SK-N-SH (cell line): ENCODE measurements around the gene CTSE. TPM values are rescaled to one million over a fixed set of nuclear protein-coding genes. Genes with fewer than 3 reads are reported as not detected.

Source experiments
- CTCF ChIA-PET: fragments of 300-600, 350-600 bp; formaldehyde crosslinking; extraction: SDS; loops from one replicate; lab custom pipeline; 2021; lab: Yijun Ruan, JAX
- POLR2A ChIA-PET: fragments of 350-600 bp; sonication (Branson Sonifier 250); formaldehyde crosslinking; extraction: SDS; loops from one replicate; lab custom pipeline; 2020; ENCODE audit warnings: antibody characterized with exemption, inconsistent platforms; lab: Yijun Ruan, JAX
- DNase-seq: peaks from one replicate; pipeline ENCODE4 v3.0.0; 2012
- H2AFZ ChIP-seq: fragments of 200-600 bp; sonication (generic); 2 replicates; pipeline ENCODE4 v1.8.1; 2016; ENCODE audit warnings: antibody characterized with exemption, mild to moderate bottlenecking, low read depth
- H3F3A ChIP-seq: fragments of 200-600 bp; sonication (generic); replicated peaks from 2 replicates; pipeline ENCODE3; 2016; ENCODE audit warnings: antibody characterized with exemption, mild to moderate bottlenecking; ENCODE audit not compliant: insufficient read depth
- H3K27ac ChIP-seq, 2 experiments: fragments of 200-500 bp in 1 of 2; fragments of 200-600 bp in 1 of 2; sonication (Bioruptor generic) in 1 of 2; sonication (generic), shearing (Covaris generic) in 1 of 2; 2 replicates each; pipeline versions ENCODE4 v1.5.1 to v1.6.1; 2014 to 2016; ENCODE audit warnings: low read depth in 2 of 2, inconsistent platforms in 1 of 2, low read length in 1 of 2, mild to moderate bottlenecking in 1 of 2, mixed read lengths in 1 of 2
- H3K27me3 ChIP-seq: fragments of 200-600 bp; sonication (generic), shearing (Covaris generic); 2 replicates; pipeline ENCODE4 v1.6.1; 2016; ENCODE audit warnings: mixed run types; ENCODE audit not compliant: insufficient read depth
- H3K36me3 ChIP-seq, 2 experiments: fragments of 200-500 bp in 1 of 2; fragments of 200-600 bp in 1 of 2; sonication (Bioruptor generic) in 1 of 2; sonication (generic) in 1 of 2; replicated peaks in 1 of 2; 2 replicates each; pipeline versions ENCODE3 to v1.5.1; 2014 to 2016; ENCODE audit warnings: low read length in 1 of 2, mild to moderate bottlenecking in 1 of 2; ENCODE audit not compliant: insufficient read depth in 2 of 2, control insufficient read depth in 1 of 2
- H3K4me1 ChIP-seq, 2 experiments: fragments of 200-500 bp in 1 of 2; fragments of 200-600 bp in 1 of 2; sonication (Bioruptor generic) in 1 of 2; sonication (generic), shearing (Covaris generic) in 1 of 2; 2 replicates each; pipeline versions ENCODE4 v1.5.1 to v1.6.1; 2014 to 2016; ENCODE audit warnings: low read depth in 1 of 2, low read length in 1 of 2, mixed run types in 1 of 2; ENCODE audit not compliant: insufficient read depth in 2 of 2, control insufficient read depth in 1 of 2
- H3K4me2 ChIP-seq: fragments of 200-600 bp; sonication (generic), shearing (Covaris generic); 2 replicates; pipeline ENCODE4 v1.6.1; 2017; ENCODE audit warnings: mixed run types
- H3K4me3 ChIP-seq, 2 experiments: fragments of 200-500 bp in 1 of 2; fragments of 200-600 bp in 1 of 2; sonication (Bioruptor generic) in 1 of 2; sonication (generic), shearing (Covaris generic) in 1 of 2; 2 replicates each; pipeline versions ENCODE4 v1.5.1 to v1.8.1; 2014 to 2016; ENCODE audit warnings: low read depth in 2 of 2, inconsistent platforms in 1 of 2, low read length in 1 of 2, mild to moderate bottlenecking in 1 of 2, mixed read lengths in 1 of 2, moderate library complexity in 1 of 2
- H3K79me2 ChIP-seq: fragments of 200-600 bp; sonication (generic); 2 replicates; pipeline ENCODE4 v1.8.1; 2017; ENCODE audit warnings: mild to moderate bottlenecking; ENCODE audit not compliant: insufficient read depth
- H3K9ac ChIP-seq: fragments of 200-600 bp; sonication (generic); 2 replicates; pipeline ENCODE4 v1.6.1; 2017; ENCODE audit warnings: mixed run types
- H3K9me2 ChIP-seq: fragments of 200-600 bp; sonication (generic); 2 replicates; pipeline ENCODE4 v1.6.1; 2017; ENCODE audit warnings: mixed run types
- H3K9me3 ChIP-seq: fragments of 200-600 bp; sonication (generic); 2 replicates; pipeline ENCODE4 v1.6.1; 2017; ENCODE audit warnings: mixed run types, mild to moderate bottlenecking, moderate library complexity
- H4K20me1 ChIP-seq: fragments of 200-600 bp; sonication (generic); 2 replicates; pipeline ENCODE4 v1.6.1; 2017; ENCODE audit warnings: mild to moderate bottlenecking, mixed run types; ENCODE audit not compliant: insufficient read depth
- GABPA ChIP-seq: IDR thresholded peaks from 2 replicates; pipeline ENCODE4 v1.4.0; 2012; ENCODE audit warnings: low read depth, mild to moderate bottlenecking
- GATA2 ChIP-seq: sonication (generic); formaldehyde crosslinking; IDR thresholded peaks from 2 replicates; pipeline ENCODE4 v1.5.0; 2020; ENCODE audit warnings: mild to moderate bottlenecking, missing genetic modification reagents
- POLR2AphosphoS5 ChIP-seq: IDR thresholded peaks from 2 replicates; pipeline ENCODE4 v1.6.1; 2012; ENCODE audit warnings: low read depth, low read length
- RAD21 ChIP-seq: IDR thresholded peaks from 2 replicates; pipeline ENCODE4 v1.6.1; 2012; ENCODE audit warnings: mild to moderate bottlenecking, low read length
- RCOR1 ChIP-seq: fragments of 150-350 bp; IDR thresholded peaks from 2 replicates; pipeline ENCODE4 v1.6.1; 2017; ENCODE audit warnings: antibody characterized with exemption, low read length
- RXRA ChIP-seq: IDR thresholded peaks from 2 replicates; pipeline ENCODE4 v1.4.0; 2012; ENCODE audit warnings: low read depth, mild to moderate bottlenecking, borderline replicate concordance
- SIN3A ChIP-seq: IDR thresholded peaks from 2 replicates; pipeline ENCODE4 v1.6.1; 2012; ENCODE audit warnings: low read depth, mild to moderate bottlenecking, low read length, moderate library complexity, borderline replicate concordance
- SMC3 ChIP-seq: IDR thresholded peaks from 2 replicates; pipeline ENCODE4 v1.6.1; 2012; ENCODE audit warnings: low read depth, low read length, improper control_type of control experiment
- TAF1 ChIP-seq: IDR thresholded peaks from 2 replicates; pipeline ENCODE4 v1.6.1; 2012; ENCODE audit warnings: low read depth, mild to moderate bottlenecking, low read length, moderate library complexity, borderline replicate concordance
- TEAD4 ChIP-seq: IDR thresholded peaks from 2 replicates; pipeline ENCODE4 v1.4.0; 2012; ENCODE audit warnings: mild to moderate bottlenecking, borderline replicate concordance; ENCODE audit not compliant: insufficient read depth
- YY1 ChIP-seq: IDR thresholded peaks from 2 replicates; pipeline ENCODE4 v1.4.0; 2012; ENCODE audit warnings: low read depth, mild to moderate bottlenecking
- WGBS: methylation state at CpG from one replicate; pipeline ENCODE4 v1.1.6; 2017; ENCODE audit warnings: low lambda C conversion rate; 5-methylcytosine and 5-hydroxymethylcytosine counted together
- polyA plus RNA-seq, 3 experiments: library from polyadenylated mRNA; depleted of rRNA; stranded (reverse); fragments of >200 nt; gene quantifications; 2 replicates each; pipeline ENCODE4 v1.2.3, GENCODE V29; 2012
- TF ChIP-seq, protein P1 (sequence below): IDR thresholded peaks from 2 replicates; pipeline ENCODE4 v1.4.0; 2012; ENCODE audit warnings: low read depth, borderline replicate concordance
- TF ChIP-seq, protein P2 (sequence below): fragments of 200-600 bp; sonication (generic); IDR thresholded peaks from 2 replicates; pipeline ENCODE4 v1.6.1; 2017; ENCODE audit warnings: antibody characterized with exemption, mild to moderate bottlenecking, moderate library complexity

The CTSE gene
- polyA plus RNA-seq, 1 of the 3 experiments (the other 2 are of a cell fraction), result not detected

DNA sequence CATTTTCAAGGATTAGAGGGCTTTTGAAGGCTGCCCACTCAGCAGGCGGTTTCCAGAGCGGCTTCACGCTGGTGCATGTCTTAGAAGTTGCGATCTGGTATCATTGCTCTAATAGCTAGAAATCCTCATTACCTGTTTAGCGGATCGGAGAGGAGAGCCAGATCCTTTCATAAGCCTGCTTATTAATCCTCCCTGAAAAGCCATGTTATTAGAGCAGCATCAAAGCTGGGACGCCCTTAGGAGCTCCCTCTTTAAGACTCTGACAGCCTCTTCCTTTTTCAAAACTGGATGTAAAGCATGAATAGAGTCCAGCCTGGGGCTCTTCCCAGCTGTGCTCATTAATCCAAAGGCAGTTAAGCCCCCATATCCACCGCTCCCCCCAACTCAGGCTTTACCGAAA lies 13.9 kb upstream of the CTSE start:
- no peaks in the 10 kb centered on the region for H4K20me1 ChIP-seq
- no peak overlapping the region for H3K4me3 ChIP-seq
- no peak overlapping the region for H3K27ac ChIP-seq
- no peaks in the 10 kb centered on the region for H3K79me2 ChIP-seq
- H3K36me3 ChIP-seq, result no peaks in the 10 kb centered on the region
- no peak overlapping the region for H2AFZ ChIP-seq
- H3K4me2 ChIP-seq, result no peak overlapping the region
- CTCF ChIA-PET, result interaction anchor here (0.5 to 1.8 kb wide), 6 partner anchors 18 to 246 kb away, joined by 3 to 5 read pairs (median 4); no protein-coding TSS in a partner anchor
- no peaks in the 10 kb centered on the region for H3K9me3 ChIP-seq
- TF ChIP-seq RAD21, result no peak
- no peak for TF ChIP-seq YY1
- no peak for TF ChIP-seq SIN3A
- no peak for TF ChIP-seq SMC3
- TF ChIP-seq TEAD4, result no peak
- no peak for TF ChIP-seq RCOR1
- TF ChIP-seq, protein P1, sequence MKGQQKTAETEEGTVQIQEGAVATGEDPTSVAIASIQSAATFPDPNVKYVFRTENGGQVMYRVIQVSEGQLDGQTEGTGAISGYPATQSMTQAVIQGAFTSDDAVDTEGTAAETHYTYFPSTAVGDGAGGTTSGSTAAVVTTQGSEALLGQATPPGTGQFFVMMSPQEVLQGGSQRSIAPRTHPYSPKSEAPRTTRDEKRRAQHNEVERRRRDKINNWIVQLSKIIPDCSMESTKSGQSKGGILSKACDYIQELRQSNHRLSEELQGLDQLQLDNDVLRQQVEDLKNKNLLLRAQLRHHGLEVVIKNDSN, result no peak
- TF ChIP-seq TAF1, result no peak
- TF ChIP-seq RXRA, result no peak
- TF ChIP-seq, protein P2, sequence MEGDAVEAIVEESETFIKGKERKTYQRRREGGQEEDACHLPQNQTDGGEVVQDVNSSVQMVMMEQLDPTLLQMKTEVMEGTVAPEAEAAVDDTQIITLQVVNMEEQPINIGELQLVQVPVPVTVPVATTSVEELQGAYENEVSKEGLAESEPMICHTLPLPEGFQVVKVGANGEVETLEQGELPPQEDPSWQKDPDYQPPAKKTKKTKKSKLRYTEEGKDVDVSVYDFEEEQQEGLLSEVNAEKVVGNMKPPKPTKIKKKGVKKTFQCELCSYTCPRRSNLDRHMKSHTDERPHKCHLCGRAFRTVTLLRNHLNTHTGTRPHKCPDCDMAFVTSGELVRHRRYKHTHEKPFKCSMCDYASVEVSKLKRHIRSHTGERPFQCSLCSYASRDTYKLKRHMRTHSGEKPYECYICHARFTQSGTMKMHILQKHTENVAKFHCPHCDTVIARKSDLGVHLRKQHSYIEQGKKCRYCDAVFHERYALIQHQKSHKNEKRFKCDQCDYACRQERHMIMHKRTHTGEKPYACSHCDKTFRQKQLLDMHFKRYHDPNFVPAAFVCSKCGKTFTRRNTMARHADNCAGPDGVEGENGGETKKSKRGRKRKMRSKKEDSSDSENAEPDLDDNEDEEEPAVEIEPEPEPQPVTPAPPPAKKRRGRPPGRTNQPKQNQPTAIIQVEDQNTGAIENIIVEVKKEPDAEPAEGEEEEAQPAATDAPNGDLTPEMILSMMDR, result no peak
- no peak for TF ChIP-seq GATA2 (CRISPR knock-in tag)
- no peak for TF ChIP-seq POLR2AphosphoS5
- H3F3A ChIP-seq, result no peaks in the 10 kb centered on the region
- peaks cover 47% of the 10 kb centered on the region; the same call in 1 of the 2 replicates for H3K27me3 ChIP-seq
- POLR2A ChIA-PET, result no interaction called here
- no peak for DNase-seq
- H3K9ac ChIP-seq, result no peak overlapping the region
- H3K9me2 ChIP-seq, result no peaks in the 10 kb centered on the region
- peaks cover 0 to 5% of the 10 kb centered on the region in 2 experiments; a peak in 1 of 4 replicates for H3K4me1 ChIP-seq
- 66% methylated on average over 5 of the region's 9 CpGs for WGBS

DNA sequence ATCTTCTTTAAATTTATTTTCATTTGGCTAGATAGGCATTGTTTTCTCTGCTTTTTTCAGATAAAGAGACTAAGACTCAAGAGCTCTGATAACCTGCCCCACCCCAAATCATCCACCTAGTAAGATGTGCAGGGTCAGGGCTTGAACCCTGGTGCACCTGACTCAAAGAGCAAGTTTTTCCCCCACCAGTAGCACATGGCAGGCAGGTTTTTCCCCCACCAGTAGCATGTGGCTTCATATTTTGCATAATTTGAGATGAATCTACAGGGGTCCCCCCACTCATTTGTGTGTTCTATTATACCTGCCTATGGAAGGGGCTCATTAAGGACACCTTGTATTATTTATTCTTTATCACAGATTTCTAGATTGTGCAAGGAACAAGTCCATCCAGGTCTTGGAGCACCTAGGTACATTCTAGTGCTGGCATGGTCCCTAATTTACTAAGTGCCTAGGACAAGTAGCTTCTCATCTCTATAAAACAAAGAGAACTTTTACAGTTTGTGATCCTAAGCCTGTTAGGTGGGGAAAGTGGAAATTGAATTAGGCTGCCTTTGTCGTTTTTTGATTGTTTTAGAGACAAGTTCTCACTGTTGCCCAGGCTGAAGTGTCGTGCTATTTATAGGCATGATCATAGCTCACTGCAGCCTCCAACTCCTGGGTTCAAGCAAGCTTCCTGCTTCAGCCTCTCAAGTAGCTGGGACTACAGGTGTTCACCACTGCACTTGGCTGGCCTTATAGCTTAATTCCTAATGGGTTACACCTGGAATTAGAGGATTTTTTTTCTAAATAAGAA lies 13.2 kb upstream of the CTSE start:
- no peak overlapping the region for H3K9ac ChIP-seq
- no peaks in the 10 kb centered on the region for H4K20me1 ChIP-seq
- TF ChIP-seq GABPA, result no peak
- no peak for TF ChIP-seq TEAD4
- ChIA-PET CTCF (interaction anchor here (0.9 to 1.8 kb wide), 5 partner anchors 19 to 245 kb away, joined by 3 to 5 read pairs (median 4); no protein-coding TSS in a partner anchor), POLR2A (no interaction called here)
- H3K27me3 ChIP-seq, result peaks cover 47% of the 10 kb centered on the region; the same call in 1 of the 2 replicates
- no peak overlapping the region for H3K4me3 ChIP-seq
- no peaks in the 10 kb centered on the region for H3K36me3 ChIP-seq
- no peak overlapping the region for H3K27ac ChIP-seq
- WGBS, result 37% methylated on average over 2 of the region's 2 CpGs
- no peak overlapping the region for H2AFZ ChIP-seq
- H3K9me3 ChIP-seq, result no peaks in the 10 kb centered on the region
- H3K9me2 ChIP-seq, result no peaks in the 10 kb centered on the region
- H3K79me2 ChIP-seq, result no peaks in the 10 kb centered on the region
- H3K4me2 ChIP-seq, result no peak overlapping the region
- no peaks in the 10 kb centered on the region for H3F3A ChIP-seq
- DNase-seq, result no peak
- peaks cover 0 to 5% of the 10 kb centered on the region in 2 experiments; a peak in 1 of 4 replicates for H3K4me1 ChIP-seq
